GM11168 (cell line): Measurements from ENCODE around the gene CROCC2.

ENCODE experiments used
- in situ Hi-C: fragments of 300-500 bp; cut with MboI; formaldehyde crosslinking; loops from one replicate; pipeline ENCODE4 v1.12.0; 2022; ENCODE audit warnings: low sequenced_read_pairs; ENCODE audit not compliant: unreplicated experiment

Gene CROCC2

DNA sequence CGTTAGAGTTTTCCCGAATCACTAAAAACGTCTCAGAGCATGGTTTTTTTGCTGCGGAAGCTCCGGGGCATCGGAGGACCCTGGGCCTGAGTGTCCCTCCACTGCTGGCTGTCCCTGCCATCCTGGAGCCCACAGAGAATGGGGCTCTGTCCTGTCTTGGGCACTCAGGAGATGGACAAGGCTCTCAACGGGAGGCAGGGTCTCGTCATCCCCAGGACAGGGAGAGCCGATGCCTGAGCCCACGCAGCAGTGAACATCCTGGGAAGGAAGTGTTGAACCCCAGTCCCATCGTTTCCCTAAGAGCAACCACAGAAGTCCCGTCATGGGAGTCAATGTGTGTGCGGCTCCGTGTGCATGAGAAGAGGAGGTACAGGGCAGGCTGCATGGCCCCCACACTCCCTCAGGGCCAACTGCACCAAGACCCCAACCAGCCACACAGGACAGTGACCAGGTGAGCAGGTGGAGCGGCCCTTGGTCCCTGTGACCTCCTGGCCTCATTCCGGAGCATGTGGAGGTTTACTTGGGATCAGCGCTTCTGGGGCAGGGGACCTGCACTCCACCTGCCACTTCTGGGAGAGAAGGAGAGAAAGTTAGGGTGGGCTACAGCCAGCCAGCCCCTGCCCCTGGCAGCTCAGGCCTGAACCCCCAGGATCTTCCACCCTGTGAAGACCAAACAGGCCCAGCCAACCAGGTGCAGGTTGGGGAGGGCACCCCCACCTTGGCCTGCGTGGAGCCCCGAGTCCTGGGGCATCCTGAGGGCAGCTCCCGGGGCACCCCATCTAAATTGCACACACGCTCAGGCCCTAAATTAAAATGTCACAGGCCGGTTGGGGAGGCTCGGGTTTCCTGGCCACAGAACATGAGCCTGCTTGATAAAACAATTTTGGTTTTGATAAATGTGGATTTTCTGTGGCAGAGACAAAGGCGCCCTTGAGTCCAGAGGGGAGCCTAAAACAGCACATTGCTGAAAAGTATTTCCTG is 89.2 kb downstream of the CROCC2 start:
- in situ Hi-C loops, result no loop called here

DNA sequence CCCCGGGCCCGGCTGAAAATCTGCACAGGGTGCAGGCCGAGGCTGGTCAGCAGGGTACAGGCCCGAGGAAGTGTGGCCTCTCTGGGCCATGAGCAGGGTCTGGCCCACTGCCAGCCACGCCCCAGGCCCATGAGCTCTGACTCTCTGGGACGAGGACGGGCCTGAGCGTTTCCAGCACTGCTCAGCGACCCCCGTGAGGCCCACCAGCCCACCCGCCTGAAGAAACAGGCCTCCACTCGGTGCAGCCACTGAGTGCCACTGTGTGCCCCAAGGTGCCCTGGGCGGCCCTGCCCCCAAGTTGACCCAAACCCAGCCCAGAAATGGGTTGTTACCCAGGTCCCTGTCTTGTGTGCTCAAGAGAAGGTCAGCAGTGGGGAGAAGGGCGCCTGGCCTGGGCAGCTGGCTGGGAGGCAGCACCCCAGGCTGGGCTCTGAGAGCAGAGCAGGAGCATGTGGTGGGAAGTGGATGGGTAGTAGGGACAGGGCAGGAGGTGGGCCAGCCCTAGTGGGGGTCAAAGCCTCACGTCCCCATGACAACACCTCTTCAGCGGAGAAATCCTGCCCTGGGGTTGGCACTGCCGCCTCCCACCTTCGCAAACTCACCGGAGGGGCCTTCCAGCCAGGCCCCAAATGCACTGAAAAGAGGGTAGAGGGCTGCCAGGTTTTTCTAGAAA is 90.2 kb downstream of the CROCC2 start:
- in situ Hi-C loops, result no loop called here

- in situ Hi-C loops, result no loop called here
Measured at GRCh38 chr2:240996834-240997140, 90.7 kb downstream of the CROCC2 start.

DNA sequence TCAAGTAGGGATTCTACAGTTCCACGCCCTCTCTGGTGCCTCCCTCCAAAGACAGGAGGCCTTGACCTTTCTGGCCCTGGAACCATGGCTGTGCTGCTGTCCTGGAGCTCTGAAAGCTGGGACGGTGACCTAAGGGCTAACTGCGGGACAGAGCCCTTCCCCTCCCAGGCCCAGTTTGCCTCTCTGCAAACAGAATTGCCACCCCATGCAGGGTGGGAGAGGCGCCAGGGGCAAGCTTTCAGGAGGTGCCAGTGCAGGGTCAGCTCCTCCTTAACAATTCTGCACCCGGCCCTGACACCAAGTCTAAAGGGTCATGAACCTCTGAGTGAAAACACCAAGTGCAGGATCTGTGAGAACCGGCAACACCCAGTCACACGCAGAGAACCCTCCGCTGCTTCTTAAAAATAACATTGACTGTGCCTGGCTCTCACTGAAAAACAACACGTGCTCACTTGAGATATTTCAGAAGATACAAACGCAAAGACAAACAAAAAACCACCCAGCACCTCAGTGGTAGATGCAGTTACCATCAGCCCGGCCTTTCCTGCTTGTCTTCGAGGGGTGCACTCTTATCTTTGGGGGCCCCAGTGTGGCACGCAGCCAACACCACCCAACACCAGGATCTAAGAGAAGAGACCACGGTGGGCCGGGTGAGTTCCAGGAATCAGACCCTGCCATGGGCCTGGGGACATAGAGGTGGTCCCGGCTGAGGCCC is 91.2 kb downstream of the CROCC2 start:
- in situ Hi-C loops, result no loop called here

- in situ Hi-C loops, result no loop called here
Measured at GRCh38 chr2:240997856-240998705, 91.9 kb downstream of the CROCC2 start, which contains the start of gene SNED1. SNED1 (plus strand) TSS chr2:240998618; CDS start chr2:240998838, 220 bp downstream.

GRCh38 chr2:240998706-240998994 is 92.5 kb downstream of the CROCC2 start:
- in situ Hi-C loops, result no loop called here

DNA sequence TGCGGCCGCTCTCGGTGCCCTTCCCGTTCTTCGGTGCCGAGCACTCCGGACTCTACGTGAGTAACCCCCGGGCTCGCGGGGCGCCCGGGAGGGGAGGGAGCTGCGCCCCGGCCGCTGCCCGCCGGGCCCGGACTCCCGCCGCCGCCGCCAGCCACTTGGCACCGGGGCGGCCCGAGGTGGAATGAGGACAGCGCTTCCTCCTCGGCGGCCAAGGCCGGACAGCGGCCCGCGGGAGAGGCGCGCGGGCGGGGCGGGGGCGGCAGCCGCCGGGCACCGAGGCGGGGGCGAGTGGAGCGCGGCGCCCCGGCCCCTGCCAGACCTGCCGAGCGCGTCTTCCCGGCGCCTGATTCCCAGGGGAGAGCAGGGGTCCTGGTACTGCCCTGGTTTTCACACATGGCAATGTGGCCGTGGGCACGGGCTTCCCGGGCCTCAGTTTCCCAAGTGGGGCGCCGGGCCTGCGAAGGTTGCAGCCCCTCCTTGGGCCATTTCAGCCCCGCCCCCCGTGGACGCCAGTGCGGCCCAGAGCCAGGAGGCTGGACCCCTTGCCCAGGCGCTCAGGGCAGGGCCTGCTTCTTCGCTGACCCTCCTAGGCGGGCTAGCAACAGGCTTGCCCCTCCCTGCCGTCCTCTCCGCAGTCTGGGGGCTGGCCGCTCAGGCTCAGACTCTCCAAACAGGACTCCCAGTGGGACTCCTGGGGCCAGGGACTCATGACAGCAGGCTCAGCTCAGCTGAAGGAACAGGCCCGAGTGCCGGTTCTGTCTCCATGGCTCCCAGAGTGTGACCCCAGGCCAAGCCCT is 93.1 kb downstream of the CROCC2 start:
- in situ Hi-C loops, result no loop called here

GRCh38 chr2:240999873-241000541 is 93.9 kb downstream of the CROCC2 start:
- in situ Hi-C loops, result no loop called here

GRCh38 chr2:241000831-241001321 is 94.7 kb downstream of the CROCC2 start:
- in situ Hi-C loops, result no loop called here

GRCh38 chr2:241001413-241002274 is 95.5 kb downstream of the CROCC2 start:
- in situ Hi-C loops, result no loop called here

GRCh38 chr2:241002275-241003046 is 96.3 kb downstream of the CROCC2 start:
- in situ Hi-C loops, result no loop called here

DNA sequence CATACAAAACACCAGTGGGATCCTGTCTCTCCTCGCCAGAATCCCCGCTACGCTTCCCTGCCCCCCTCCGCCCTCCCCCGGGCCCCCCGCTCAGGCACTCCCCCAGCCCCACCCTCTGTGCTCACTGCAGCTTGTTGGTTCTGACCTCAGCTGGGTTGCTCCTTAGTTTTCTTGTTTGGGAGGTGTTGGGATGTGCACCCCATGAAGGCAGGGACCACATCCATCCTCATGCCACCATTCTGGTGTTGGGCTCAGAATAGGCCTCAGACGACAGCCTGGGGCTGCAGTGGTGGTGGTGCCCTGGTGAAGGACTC is 96.9 kb downstream of the CROCC2 start:
- in situ Hi-C loops, result no loop called here

- in situ Hi-C loops, result no loop called here
Measured at GRCh38 chr2:241003369-241003768, 97.2 kb downstream of the CROCC2 start.

- in situ Hi-C loops, result no loop called here
Measured at GRCh38 chr2:241003830-241004564, 97.9 kb downstream of the CROCC2 start.

DNA sequence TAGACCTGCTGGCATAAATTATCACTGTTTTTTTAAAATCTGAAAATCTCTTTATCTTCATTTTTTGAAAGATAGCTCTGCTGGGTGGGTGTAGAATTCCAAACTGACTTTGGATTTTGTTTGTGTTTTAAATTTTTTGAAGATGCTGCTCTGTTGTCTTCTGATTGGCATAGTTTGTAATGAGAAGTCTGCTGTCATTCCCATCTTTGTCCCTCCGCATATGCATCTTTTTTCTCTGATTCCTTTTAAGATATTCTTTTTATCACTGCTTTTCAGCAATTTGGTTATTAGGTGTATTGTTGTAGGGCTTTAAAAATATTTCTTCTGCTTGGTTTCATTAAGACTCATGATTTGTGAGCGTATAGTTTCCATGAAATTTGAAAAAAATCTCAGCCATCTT is 99.4 kb downstream of the CROCC2 start:
- in situ Hi-C loops, result no loop called here

- in situ Hi-C loops, result no loop called here
Measured at GRCh38 chr2:241006412-241006811, 100.3 kb downstream of the CROCC2 start.

DNA sequence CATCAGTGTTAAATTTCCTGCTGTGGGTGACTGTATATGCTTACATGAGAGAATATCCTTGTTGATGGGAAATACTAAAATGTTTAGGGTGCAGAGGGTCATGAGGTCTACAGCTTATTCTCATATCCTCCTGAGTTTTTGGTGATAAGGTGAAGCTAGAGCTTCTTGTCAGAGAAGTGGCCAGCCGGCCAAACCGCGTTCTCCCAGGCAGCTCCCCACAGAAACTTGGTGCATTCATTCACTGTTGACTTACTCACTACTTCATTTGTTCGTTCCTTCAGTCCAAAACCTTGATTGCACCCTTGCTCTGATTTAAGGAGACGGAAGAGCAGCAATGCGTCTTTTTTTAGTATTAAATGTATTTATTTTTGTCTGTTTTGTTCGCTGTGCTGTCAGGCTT is 101.0 kb downstream of the CROCC2 start:
- in situ Hi-C loops, result no loop called here
